ENCODE measurements around the gene ZNF366.

ZNF366 gene

GRCh38 chr5:72464071-72464470 is 43.1 kb downstream of the ZNF366 start:
- DNase-seq (ENCODE audit: low read depth): no peak

- no peak for DNase-seq (ENCODE audit: low read depth)
Observed at GRCh38 chr5:72463449-72464052, 43.7 kb downstream of the ZNF366 start.

- DNase-seq (ENCODE audit: low read depth): no peak
Observed at GRCh38 chr5:72460413-72460812, 46.8 kb downstream of the ZNF366 start.

- no peak for DNase-seq (ENCODE audit: low read depth)
Observed at GRCh38 chr5:72459913-72460312, 47.3 kb downstream of the ZNF366 start.

- DNase-seq (ENCODE audit: low read depth): no peak
Observed at GRCh38 chr5:72459089-72459661, 48.0 kb downstream of the ZNF366 start.

- no peak for DNase-seq (ENCODE audit: low read depth)
Observed at GRCh38 chr5:72458407-72458806, 48.8 kb downstream of the ZNF366 start.

- no peak for DNase-seq (ENCODE audit: low read depth)
Observed at GRCh38 chr5:72457491-72457890, 49.7 kb downstream of the ZNF366 start.

- no peak for DNase-seq (ENCODE audit: low read depth)
Observed at GRCh38 chr5:72456391-72457074, 50.7 kb downstream of the ZNF366 start.

- no peak for DNase-seq (ENCODE audit: low read depth)
Observed at GRCh38 chr5:72455476-72455875, 51.7 kb downstream of the ZNF366 start.

- no peak for DNase-seq (ENCODE audit: low read depth)
Observed at GRCh38 chr5:72454996-72455395, 52.2 kb downstream of the ZNF366 start.

- DNase-seq (ENCODE audit: low read depth): no peak
Observed at GRCh38 chr5:72453246-72453775, 53.9 kb downstream of the ZNF366 start.

GRCh38 chr5:72452515-72453245 is 54.5 kb downstream of the ZNF366 start:
- DNase-seq (ENCODE audit: low read depth): peak; percentile 33

- DNase-seq (ENCODE audit: low read depth): peak; percentile 33
Observed at GRCh38 chr5:72451741-72452505, 55.3 kb downstream of the ZNF366 start.

GRCh38 chr5:72448368-72448767 is 58.8 kb downstream of the ZNF366 start:
- no peak for DNase-seq (ENCODE audit: low read depth)

- DNase-seq (ENCODE audit: low read depth): no peak
Observed at GRCh38 chr5:72447751-72448150, 59.5 kb downstream of the ZNF366 start.

- no peak for DNase-seq (ENCODE audit: low read depth)
Observed at GRCh38 chr5:72445969-72446368, 61.2 kb downstream of the ZNF366 start.

- DNase-seq (ENCODE audit: low read depth): no peak
Observed at GRCh38 chr5:72443883-72444282, 63.3 kb downstream of the ZNF366 start.

- peak; percentile 93 for DNase-seq (ENCODE audit: low read depth)
Observed at GRCh38 chr5:72441862-72442540, 65.2 kb downstream of the ZNF366 start.

GRCh38 chr5:72441094-72441723 is 66.0 kb downstream of the ZNF366 start:
- no peak for DNase-seq (ENCODE audit: low read depth)

- no peak for DNase-seq (ENCODE audit: low read depth)
Observed at GRCh38 chr5:72440207-72440638, 67.0 kb downstream of the ZNF366 start.

- no peak for DNase-seq (ENCODE audit: low read depth)
Observed at GRCh38 chr5:72439192-72439591, 68.0 kb downstream of the ZNF366 start.

Data from HS-5 (cell line).